Mucosa of stomach (tissue), 1 donor: ENCODE data around the gene AGAP4.
"Not testable (repeated sequence)": the region's sequence is repeated elsewhere in the genome, so short reads cannot be mapped to it uniquely, and the experiment has no call there.

Source experiments
- H3K27me3 ChIP-seq: one replicate; pipeline ENCODE4 v1.7.0; 2013; ENCODE audit warnings: mild to moderate bottlenecking, low read length; ENCODE audit not compliant: control insufficient read depth, insufficient read depth
- H3K36me3 ChIP-seq: one replicate; pipeline ENCODE4 v1.7.0; 2013; ENCODE audit warnings: low read length; ENCODE audit not compliant: control insufficient read depth, insufficient read depth
- H3K4me1 ChIP-seq: one replicate; pipeline ENCODE4 v1.7.0; 2013; ENCODE audit warnings: mild to moderate bottlenecking, low read length; ENCODE audit not compliant: control insufficient read depth, insufficient read depth
- H3K4me3 ChIP-seq: one replicate; pipeline ENCODE4 v1.7.0; 2013; ENCODE audit warnings: low read length
- H3K9ac ChIP-seq: one replicate; pipeline ENCODE4 v1.7.0; 2013; ENCODE audit warnings: mild to moderate bottlenecking, low read length, moderate library complexity
- H3K9me3 ChIP-seq: one replicate; pipeline ENCODE4 v1.7.0; 2013; ENCODE audit warnings: mild to moderate bottlenecking, low read length, moderate library complexity; ENCODE audit not compliant: control insufficient read depth
- donor health status: Pancreatic carcinoma.

The AGAP4 gene

GRCh38 chr10:45786217-45786616 lies 61.1 kb downstream of the AGAP4 start:
- not testable (repeated sequence) for H3K4me3 ChIP-seq, H3K9ac ChIP-seq, H3K36me3 ChIP-seq, H3K9me3 ChIP-seq, H3K27me3 ChIP-seq, H3K4me1 ChIP-seq
